PC-3 (cell line): ENCODE results near the gene TMBIM1. TPM values are rescaled to one million over a fixed set of nuclear protein-coding genes. Genes with fewer than 3 reads are reported as not detected.

Experiments
- ATAC-seq: fragments of 200-7000 bp; cut with Tn5 transposase; 2 replicates; pipeline ENCODE4 v1.9.1; 2020; ENCODE audit warnings: mild to moderate bottlenecking, moderate library complexity
- BruUV-seq: library from RNA; stranded (reverse); fragments of 400-500 nt; replicated peaks from 2 replicates; lab custom pipeline; 2021; lab: Mats Ljungman, UMichigan
- CTCF ChIA-PET: fragments of 300-600 bp; sonication (Branson Sonifier 250); formaldehyde crosslinking; loops from one replicate; lab custom pipeline; 2022; ENCODE audit warnings: antibody characterized with exemption; lab: Charles Lee
- POLR2A ChIA-PET: fragments of 300-600 bp; sonication (Branson Sonifier 250); formaldehyde crosslinking; loops from one replicate; lab custom pipeline; 2022; ENCODE audit warnings: antibody characterized with exemption; ENCODE audit not compliant: unreplicated experiment; lab: Charles Lee
- DNase-seq: peaks from one replicate; pipeline ENCODE4 v3.0.0-alpha.2; 2015
- H2AFZ ChIP-seq: fragments of 300-600 bp; sonication (generic); 2 replicates; pipeline ENCODE4 v1.6.0; 2016; ENCODE audit warnings: antibody characterized with exemption, low read length
- H3F3A ChIP-seq: fragments of 300-600 bp; sonication (generic); one replicate; pipeline ENCODE4 v1.6.0; 2017; ENCODE audit warnings: antibody characterized with exemption, low read length, control low read depth, mild to moderate bottlenecking; ENCODE audit not compliant: unreplicated experiment
- H3K27ac ChIP-seq: fragments of 300-600 bp; sonication (generic); 2 replicates; pipeline ENCODE4 v1.5.1; 2016; ENCODE audit warnings: mild to moderate bottlenecking, low read length
- H3K27me3 ChIP-seq: fragments of 300-600 bp; sonication (generic); 2 replicates; pipeline ENCODE4 v1.6.1; 2016; ENCODE audit warnings: low read length, mixed read lengths
- H3K36me3 ChIP-seq: fragments of 300-600 bp; sonication (generic); 2 replicates; pipeline ENCODE4 v1.6.1; 2016; ENCODE audit warnings: low read depth, mixed run types, low read length, mixed read lengths
- H3K4me1 ChIP-seq: fragments of 300-600 bp; sonication (generic); 2 replicates; pipeline ENCODE4 v1.5.1; 2016; ENCODE audit warnings: low read length; ENCODE audit not compliant: insufficient read depth
- H3K4me2 ChIP-seq: fragments of 300-600 bp; sonication (generic); 2 replicates; pipeline ENCODE4 v1.6.0; 2016; ENCODE audit warnings: low read length
- H3K4me3 ChIP-seq: fragments of 300-600 bp; sonication (generic); 2 replicates; pipeline ENCODE4 v1.5.1; 2016; ENCODE audit warnings: mild to moderate bottlenecking, low read length, mixed read lengths
- H3K79me2 ChIP-seq: fragments of 300-600 bp; sonication (generic); 2 replicates; pipeline ENCODE4 v1.6.1; 2017; ENCODE audit warnings: low read length, mixed read lengths
- H3K9ac ChIP-seq: fragments of 300-600 bp; sonication (generic); 2 replicates; pipeline ENCODE4 v1.6.0; 2016; ENCODE audit warnings: mild to moderate bottlenecking, low read length
- H3K9me2 ChIP-seq: fragments of 300-600 bp; sonication (generic); replicated peaks from 2 replicates; pipeline ENCODE4 v1.6.1; 2016; ENCODE audit warnings: mixed run types, low read length, mixed read lengths
- H3K9me3 ChIP-seq: fragments of 300-600 bp; sonication (generic); 2 replicates; pipeline ENCODE4 v1.6.1; 2016; ENCODE audit warnings: low read length, mixed read lengths
- H4K20me1 ChIP-seq: fragments of 300-600 bp; sonication (generic); 2 replicates; pipeline ENCODE4 v1.6.1; 2016; ENCODE audit warnings: low read length, mixed read lengths
- CTCF ChIP-seq: fragments of 300-600 bp; sonication (generic); conservative IDR thresholded peaks from 2 replicates; pipeline ENCODE4 v1.5.1; 2017; ENCODE audit warnings: antibody characterized with exemption, low read depth, mild to moderate bottlenecking, low read length
- EZH2 ChIP-seq: fragments of 300-600 bp; sonication (generic); IDR thresholded peaks from one replicate; pipeline ENCODE4 v1.6.1; 2017; ENCODE audit warnings: antibody characterized with exemption, mild to moderate bottlenecking, low read length; ENCODE audit not compliant: unreplicated experiment
- EZH2phosphoT487 ChIP-seq: fragments of 300-600 bp; sonication (generic); IDR thresholded peaks from 2 replicates; pipeline ENCODE4 v1.6.1; 2018; ENCODE audit warnings: mild to moderate bottlenecking, antibody characterized with exemption, low read length, borderline replicate concordance
- intact Hi-C: fragments of 100-400 bp; cut with micrococcal nuclease; formaldehyde crosslinking; loops from 2 replicates; pipeline ENCODE4 v1.9.0; 2023
- total RNA-seq: library from RNA; depleted of rRNA; stranded (reverse); fragments of >200 nt; gene quantifications from 2 replicates; pipeline ENCODE4 v1.2.3, GENCODE V29; 2014

The TMBIM1 gene
- total RNA-seq, 1 experiment from 2014 or later, result 45.0 TPM

- H3K27ac ChIP-seq, result no peak overlapping the region
Measured at GRCh38 chr2:218252509-218253231, 39.6 kb downstream of the TMBIM1 start.

GRCh38 chr2:218249691-218250090 is 42.6 kb downstream of the TMBIM1 start:
- H3K4me3 ChIP-seq, result no peak overlapping the region
- no peaks in the 10 kb centered on the region for H3K9me3 ChIP-seq
- intact Hi-C loops, result no loop called here
- H3K9ac ChIP-seq, result no peak overlapping the region
- H3F3A ChIP-seq, result no peaks in the 10 kb centered on the region
- DNase-seq (no peak), ATAC-seq (no peak)
- no peaks in the 10 kb centered on the region for H3K9me2 ChIP-seq
- no peak overlapping the region for H2AFZ ChIP-seq
- H3K4me1 ChIP-seq, result no peaks in the 10 kb centered on the region
- no peaks in the 10 kb centered on the region for H3K27me3 ChIP-seq
- TF ChIP-seq EZH2 (no peak), CTCF (no peak), EZH2phosphoT487 (no peak)
- CTCF ChIA-PET, result no interaction called here
- no peaks in the 10 kb centered on the region for H3K79me2 ChIP-seq
- POLR2A ChIA-PET, result no interaction called here
- no TSS peak for BruUV-seq
- no peaks in the 10 kb centered on the region for H4K20me1 ChIP-seq
- H3K4me2 ChIP-seq, result no peak overlapping the region
- peaks cover 66% of the 10 kb centered on the region for H3K36me3 ChIP-seq
- no peak overlapping the region for H3K27ac ChIP-seq

More at GRCh38 chr2:218252509-218253231, 39.6 kb downstream of the TMBIM1 start:
- no peaks in the 10 kb centered on the region for H3K27me3 ChIP-seq
- no peak overlapping the region for H2AFZ ChIP-seq
- no peak for ATAC-seq
- no peaks in the 10 kb centered on the region for H3K9me3 ChIP-seq
- no TSS peak for BruUV-seq
- peaks cover 63% of the 10 kb centered on the region for H3K36me3 ChIP-seq
- no peaks in the 10 kb centered on the region for H3K4me1 ChIP-seq
- H3K9me2 ChIP-seq, result no peaks in the 10 kb centered on the region
- H3F3A ChIP-seq, result no peaks in the 10 kb centered on the region
- CTCF ChIA-PET, result no interaction called here
- no peak for TF ChIP-seq CTCF
- no peak for TF ChIP-seq EZH2
- no peak for TF ChIP-seq EZH2phosphoT487
- H4K20me1 ChIP-seq, result no peaks in the 10 kb centered on the region
- POLR2A ChIA-PET, result no interaction called here
- H3K79me2 ChIP-seq, result no peaks in the 10 kb centered on the region
- H3K4me2 ChIP-seq, result no peak overlapping the region
- DNase-seq, result no peak
- H3K9ac ChIP-seq, result no peak overlapping the region
- no peak overlapping the region for H3K4me3 ChIP-seq
- intact Hi-C loops, result no loop called here

GRCh38 chr2:218245214-218245613 is 47.1 kb downstream of the TMBIM1 start:
- Histone ChIP-seq H3K79me2 (no peaks in the 10 kb centered on the region), H3K9me2 (no peaks in the 10 kb centered on the region), H3K27me3 (no peaks in the 10 kb centered on the region), H3K9ac (no peak overlapping the region), H3K9me3 (no peaks in the 10 kb centered on the region), H3K27ac (no peak overlapping the region), H3K36me3 (peaks cover 66% of the 10 kb centered on the region), H3K4me3 (no peak overlapping the region), H2AFZ (no peak overlapping the region), H3K4me1 (no peaks in the 10 kb centered on the region), H4K20me1 (no peaks in the 10 kb centered on the region), H3K4me2 (no peak overlapping the region), H3F3A (no peaks in the 10 kb centered on the region)
- DNase-seq (no peak), ATAC-seq (no peak)
- no TSS peak for BruUV-seq
- ChIA-PET POLR2A (no interaction called here), CTCF (no interaction called here)
- intact Hi-C loops, result no loop called here
- TF ChIP-seq EZH2 (no peak), CTCF (no peak), EZH2phosphoT487 (no peak)
